Measurements from ENCODE around the gene UBALD1.
A peak's percentile ranks its signal among the peaks of the same experiment; 100 is the strongest.

The UBALD1 gene

DNA sequence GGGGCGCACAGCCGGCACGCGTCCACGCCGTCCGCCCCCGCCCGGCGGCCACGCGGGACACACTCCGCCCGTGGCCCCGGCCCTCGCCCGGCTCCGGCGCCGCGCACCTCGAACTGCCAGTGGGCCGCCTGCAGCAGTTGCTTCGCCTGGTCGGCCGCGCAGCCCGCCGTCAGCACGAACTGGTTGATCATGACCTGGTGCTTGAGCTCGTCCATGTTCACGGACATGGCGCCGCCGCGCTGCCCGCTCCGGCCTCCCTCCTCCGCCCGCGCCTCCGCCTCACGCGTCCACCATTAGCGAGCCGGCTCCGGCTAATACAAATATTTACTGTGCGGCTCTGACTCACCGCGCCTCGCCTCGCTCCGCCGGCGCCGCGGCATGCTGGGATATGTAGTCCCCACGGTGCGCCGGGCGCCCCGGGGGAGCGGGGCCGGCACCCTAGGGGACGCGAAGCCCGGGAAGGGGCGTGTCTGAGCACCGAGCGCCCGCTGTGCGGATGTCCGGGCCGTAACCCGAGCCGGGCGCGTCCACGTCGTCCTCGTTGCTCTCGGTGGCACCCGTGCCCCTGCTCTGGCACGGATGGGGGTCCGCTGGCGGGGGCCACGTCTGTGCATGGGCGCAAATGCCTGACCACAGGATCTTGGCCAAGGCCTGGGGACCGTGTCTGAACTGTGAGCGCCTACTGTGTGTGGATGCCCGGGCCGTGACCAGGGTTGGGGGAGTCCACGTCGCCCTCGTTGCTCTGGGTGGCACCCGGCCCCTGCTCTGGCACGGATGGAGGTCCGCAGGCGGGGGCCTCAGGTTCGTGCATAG lies at the start of gene UBALD1:
Gene UBALD1, minus strand, starts transcription at position 318 of the 813 bp plus-strand sequence. Its CDS starts 91 bp downstream, at position 227.
- peak; percentile 70 to 76 for DNase-seq

DNA sequence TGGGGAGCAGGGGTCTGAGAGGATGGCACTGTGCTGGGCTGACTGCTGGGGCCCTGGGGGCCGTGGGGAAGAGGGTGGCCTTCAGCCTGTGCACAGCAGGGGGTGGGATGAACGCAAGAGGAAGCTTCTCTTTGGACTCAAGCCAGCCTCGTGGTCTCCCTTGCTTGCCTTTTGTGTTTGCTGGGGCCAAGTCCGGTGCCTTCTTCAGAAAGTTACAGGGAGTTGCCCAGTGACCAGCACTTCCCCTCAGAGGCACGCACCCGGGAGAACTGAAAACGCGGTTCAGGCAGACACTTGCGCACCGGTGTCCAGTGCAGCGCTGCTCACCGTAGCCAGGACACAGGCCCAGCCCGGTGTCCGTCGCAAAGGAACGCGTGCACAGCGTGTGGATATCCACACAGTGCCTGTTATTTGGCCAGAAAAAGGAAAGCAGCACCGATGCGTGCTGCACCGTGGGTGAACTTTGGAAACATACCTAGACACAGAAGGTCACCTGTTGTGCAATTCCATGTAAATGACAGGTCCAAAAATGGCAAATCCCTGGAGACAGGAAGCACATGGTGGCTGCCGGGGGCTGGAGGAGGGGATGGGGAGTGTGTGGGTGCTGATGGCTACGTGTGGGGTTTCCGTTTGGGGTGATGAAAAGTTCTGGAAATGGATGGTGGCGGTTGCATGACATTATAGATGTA lies 49.2 kb upstream of the UBALD1 start:
- no peak for DNase-seq

DNA sequence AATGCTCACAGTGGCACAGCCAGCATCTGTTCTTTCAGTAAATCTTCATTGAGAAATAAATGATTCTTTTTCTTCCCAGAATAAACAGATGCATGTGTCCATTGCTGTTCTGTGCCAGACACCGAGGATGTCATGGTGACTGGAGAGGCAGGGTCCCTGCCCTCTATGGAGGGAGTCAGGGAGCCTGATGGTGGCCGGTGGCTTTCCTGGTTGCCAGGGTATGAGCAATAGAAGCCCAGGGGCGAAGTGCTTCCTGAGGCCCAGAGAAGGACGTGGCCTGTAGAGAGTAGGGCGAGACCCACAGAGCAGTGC lies 48.7 kb upstream of the UBALD1 start:
- DNase-seq, result no peak

DNA sequence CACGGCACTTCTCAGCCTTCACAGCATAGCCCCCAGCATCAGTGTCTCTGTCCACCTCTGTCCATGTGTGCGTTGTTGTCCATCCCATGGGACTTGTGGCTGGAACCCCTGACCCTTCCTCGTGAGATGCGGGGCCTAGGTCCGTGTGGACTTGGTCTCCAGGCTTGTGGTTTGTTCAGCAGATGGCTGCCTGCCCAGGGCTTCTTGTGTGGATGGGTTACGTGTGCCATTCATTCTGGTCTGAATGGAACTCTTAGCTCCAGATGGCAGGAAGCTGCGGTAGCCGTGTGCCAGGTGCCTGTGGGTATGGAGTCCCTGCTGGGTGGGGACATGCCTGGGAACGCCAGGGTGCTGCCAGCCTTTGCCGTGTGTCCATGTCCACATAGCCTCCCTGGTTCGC lies 47.0 kb upstream of the UBALD1 start:
- DNase-seq, result no peak

DNA sequence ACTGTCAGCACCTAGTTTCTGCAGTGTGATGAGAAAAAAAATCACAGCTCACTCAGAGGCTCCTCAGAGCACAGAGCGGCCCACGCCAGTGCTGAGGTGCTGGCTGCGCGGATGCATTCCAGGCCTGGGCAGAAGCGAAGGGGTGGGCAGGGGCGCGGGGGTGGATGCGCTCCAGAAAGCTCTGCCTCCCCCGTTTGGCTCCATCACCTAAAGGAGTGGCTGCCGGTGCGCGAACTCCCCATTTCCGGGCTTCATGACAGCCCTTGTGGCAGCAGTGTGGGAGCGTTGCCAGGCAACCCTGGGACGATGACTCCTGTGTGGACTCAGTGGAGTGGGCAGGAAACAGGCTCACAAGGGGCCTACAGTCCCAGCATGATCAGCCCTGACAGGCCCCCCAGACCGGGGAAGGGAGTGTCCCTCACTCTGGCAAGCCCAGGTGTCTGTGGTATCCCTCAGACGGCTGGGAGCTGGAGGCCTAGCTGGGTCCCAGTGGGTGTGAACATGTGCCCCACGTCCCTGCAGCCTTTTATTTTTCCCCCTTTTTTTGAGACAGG lies 45.8 kb upstream of the UBALD1 start:
- DNase-seq, result peak; percentile 54 to 72

DNA sequence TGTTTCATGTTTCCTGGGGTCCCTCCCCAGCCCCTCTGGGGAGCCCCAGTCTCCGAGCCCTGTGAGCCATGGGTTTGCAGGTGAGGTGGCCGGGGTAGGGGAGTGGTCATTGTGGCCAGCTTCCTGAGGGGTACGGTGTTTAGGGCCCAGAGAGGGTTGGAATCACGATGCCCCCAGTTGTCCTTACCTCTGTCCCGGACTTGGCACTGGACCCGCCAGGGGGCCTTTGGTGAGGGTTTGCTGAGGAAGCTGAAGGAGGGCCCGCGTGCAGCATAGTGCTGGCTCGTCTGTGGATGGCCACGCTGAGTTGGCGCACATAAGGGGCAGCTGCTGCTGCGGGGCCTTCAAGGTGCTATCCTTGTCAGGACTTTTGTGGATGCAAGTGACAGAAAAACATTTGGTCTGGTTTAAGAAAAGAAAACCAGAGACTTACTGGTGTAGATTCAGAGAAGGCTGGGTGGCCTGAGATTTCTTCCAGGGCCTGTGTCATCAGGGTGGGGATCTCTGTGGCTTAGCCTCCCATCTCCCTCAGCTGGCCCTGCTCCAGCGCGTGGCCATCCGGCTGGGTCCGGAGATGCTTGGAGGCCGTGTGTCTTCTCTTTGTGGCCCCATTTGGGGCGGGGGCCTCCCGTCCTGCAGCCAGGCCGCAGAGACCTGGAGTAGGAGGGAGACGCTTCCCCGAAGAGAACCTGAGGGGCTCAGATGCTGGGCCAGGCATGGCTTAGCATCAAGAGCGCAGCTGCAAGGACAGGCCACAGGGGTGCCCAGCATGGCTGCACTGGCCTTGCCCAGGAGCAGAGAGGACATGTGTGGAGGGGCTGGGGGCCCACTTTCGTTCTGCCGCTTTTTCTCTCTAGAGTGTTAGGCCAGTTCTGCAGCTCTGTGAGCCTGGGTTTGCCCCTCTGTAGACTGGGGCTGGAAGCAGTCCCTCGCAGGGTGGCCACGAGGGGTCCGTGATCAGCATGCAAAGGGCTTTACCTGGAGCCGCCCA lies 45.0 kb upstream of the UBALD1 start:
- DNase-seq, result no peak

DNA sequence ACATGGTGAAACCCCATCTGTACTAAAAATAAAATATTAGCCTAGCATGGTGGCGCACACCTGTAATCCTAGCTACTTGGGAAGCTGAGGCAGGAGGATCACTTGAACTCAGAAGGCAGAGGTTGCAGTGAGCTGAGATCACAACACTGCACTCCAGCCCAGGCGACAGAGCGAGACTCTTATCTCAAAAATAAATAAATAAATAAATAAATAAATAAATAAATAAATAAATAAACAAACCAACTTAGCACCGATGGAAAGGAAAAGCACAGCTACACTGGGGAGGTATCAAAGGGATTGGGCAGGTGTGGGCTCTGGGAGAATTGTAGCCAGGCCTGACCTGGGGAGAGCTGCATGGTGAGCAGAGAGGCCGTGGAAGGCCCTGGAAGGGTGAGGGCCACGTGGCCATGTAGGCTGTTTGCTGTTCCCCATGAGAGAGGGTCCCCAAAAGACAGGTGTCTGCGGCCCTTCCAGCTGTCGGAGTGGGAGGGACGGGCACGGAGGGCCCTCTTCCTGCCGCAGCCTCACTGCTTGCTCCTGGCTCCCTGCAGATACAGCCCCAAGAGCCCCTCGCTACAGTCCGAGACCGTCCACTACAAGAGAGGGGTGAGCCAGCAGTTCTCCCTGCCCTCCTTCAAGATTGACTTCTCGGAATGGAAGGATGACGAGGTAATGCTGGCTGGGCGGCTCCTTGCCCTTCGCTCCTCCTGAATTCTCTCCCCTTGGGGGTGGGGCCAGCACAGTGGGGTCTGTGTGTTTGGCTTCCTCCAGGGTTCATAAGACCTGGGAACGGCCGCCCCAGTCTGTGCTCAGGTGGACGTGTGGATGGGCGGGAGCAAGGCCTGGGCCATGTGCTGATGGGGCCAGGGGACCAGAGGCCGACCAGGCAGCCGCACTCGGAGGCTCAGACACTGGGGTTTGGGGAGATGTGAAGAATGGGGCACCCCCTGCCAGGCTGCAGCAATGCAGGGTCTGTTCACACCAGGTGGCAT lies 42.3 kb upstream of the UBALD1 start:
- DNase-seq, result no peak

DNA sequence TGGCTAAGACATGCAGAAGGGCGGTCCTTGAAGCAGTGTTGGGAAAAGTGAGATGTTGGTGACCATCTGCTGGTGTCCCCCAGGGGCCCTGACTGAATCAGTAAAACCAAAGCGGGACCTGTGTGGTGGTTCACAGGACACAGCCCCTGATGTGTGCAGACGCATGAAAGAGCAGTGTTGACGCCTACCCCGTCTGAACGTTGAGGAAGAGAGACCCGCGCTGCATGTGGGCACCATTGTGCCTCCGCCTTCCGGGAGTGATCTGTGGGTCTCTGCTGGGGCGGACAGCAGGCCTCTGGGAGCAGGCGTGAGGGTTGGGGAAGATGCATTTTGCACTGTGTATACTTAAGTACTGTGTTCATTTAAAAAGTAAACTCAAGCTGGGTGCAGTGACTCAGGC lies 41.5 kb upstream of the UBALD1 start:
- no peak for DNase-seq

DNA sequence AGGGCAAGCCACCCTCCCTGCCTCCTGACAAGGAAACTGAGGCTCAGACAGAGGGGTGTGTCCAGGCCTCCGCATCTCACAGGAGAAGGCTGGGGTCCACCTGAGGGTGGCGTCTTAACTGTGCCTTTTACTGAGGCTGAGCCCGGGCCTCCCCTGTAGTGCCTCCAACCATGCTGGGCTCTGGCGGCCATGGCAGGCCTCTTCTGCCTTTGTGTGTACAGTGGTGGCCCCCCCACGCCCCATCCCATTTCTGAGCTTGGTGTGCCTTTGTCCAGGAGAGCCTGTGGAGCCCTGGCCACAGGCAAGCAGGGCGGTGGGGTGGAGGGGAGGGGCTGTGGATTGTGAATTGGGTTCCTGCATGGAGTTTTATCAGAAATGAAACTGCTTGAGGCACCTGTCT lies 41.1 kb upstream of the UBALD1 start:
- DNase-seq, result no peak

DNA sequence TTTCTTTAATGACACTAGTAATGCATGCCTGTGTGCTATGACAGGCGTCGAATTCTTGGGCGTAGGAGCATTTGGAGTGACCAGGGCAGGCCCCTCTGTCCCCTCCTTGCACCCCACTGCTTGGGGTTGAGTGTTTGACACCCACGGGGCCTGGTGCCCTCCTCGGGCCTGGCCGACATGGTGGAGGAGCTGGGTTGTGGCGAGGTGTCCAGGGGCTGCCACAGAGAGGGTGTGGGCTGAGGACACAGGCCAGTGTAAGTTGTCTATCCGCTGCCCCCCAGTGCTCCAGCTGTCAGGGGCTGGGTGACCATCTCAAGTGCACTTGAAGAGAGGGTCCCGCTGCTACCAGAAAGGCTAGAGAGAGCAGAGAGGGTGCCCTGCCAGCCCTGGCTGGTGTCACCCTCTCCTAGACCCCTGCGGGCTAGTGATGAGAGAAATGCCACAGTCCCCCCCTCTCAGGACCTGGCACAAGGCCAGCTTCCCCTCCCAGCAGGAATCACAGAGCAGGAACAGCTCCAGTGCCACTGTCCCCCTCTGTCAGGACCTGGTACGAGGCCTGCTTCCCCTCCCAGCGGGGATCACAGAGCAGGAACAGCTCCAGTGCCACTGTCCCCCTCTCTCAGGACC lies 40.4 kb upstream of the UBALD1 start:
- DNase-seq, result no peak

DNA sequence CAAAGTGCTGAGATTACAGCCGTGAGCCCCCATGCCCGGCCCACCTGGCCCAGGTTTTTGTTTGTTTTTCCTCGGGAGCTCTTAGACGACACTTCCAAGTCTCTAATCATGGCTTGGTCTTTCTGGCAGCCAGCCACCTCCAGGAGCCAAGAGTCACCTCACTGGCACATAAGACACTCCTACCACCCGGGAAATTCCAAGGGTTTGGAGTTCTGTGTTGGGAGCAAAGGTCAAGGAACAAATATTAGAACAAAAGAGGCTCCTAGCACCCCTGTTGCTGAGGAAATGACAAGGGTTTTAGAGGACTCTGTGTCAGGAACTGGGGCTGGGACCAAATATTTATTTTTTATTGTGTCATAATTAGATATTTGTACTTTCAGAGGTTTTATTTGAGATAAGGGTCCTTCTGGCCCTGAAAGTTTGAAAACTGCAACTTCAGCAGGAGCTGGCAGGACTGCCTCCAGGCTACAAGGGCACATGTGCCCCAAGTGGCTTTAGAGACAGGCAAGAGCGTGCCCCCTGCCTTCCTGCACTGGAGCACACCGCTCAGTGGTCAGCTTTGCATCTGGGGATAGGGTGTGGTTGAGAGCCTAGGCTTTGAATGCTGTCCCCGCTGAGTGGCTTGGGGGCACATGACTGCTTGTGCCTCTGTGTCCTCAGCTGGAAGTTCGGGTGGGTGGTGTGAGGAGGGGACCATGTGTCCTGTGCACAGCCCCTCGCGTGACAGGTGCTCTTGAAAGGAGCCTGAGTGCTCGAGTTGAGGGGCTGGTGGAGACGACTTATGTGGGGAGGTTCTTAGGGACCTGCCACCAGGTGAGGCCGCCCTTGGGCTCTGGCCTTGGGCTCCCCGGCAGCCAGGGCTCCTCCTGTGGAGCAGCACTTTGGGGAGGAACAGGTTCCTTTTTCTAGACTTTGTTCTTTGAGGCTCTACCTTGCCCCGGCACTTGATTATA lies 39.6 kb upstream of the UBALD1 start:
- no peak for DNase-seq

DNA sequence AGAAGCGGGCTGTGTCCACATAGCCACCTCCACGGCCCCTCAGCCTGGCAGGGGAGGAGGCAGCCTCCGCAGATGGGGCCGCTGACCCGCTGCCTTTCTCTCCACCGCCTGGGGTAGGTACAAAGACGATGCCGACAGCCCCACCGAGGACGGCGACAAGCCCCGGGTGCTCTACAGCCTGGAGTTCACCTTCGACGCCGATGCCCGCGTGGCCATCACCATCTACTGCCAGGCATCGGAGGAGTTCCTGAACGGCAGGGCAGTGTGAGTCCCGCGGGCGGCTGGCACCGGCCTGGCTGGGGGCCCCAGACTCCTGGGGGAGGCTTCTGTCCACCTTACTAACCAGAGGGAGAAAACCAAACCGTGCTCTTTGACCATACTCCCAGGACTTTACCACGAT lies 37.9 kb upstream of the UBALD1 start:
- no peak for DNase-seq

DNA sequence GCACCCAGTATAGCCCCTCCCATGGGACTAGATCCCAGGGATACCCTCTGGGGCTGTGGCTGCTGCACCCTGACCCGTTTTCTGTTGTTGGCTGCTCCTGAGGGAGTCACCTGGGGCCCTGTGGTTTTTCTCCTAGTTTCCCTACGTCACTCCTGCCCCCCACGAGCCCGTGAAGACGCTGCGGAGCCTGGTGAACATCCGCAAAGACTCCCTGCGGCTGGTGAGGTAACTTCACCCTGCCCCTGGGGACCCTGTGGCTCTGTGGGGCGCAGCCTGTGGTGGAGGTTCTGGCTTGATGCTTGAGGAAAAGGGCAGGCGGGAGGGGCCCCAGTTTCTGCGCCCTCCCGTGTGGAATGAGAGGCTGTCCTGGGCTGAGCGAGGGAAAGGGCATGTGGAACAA lies 37.1 kb upstream of the UBALD1 start:
- DNase-seq, result no peak

DNA sequence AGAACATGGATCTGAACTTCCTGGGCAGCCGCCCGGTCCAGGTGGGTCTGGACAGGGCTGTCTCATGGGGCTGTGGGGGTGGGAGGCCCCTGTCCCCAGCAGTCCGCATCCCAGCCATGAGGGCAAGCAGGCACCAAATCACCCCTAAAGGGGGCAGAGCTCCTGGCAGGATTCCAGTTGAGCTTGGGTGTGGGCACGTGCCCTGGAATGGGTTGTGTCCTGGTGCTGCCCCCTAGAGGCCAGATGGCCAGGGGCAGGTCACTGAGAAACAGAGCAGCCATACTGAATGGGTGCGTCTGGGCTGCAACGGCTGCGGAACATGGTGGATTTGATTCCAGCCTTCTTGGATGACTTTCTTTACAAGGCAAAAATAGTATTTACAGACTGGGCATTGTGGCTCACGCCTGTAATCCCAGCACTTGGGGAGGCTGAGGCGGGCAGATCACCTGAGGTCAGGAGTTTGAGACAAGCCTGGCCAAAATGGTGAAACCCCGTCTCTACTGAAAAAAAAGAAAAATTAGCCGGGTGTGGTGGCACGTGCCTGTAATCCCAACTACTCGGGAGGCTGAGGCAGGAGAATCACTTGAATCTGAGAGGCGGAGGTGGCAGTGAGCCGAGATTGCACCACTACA lies 35.9 kb upstream of the UBALD1 start:
- DNase-seq, result peak; percentile 84

DNA sequence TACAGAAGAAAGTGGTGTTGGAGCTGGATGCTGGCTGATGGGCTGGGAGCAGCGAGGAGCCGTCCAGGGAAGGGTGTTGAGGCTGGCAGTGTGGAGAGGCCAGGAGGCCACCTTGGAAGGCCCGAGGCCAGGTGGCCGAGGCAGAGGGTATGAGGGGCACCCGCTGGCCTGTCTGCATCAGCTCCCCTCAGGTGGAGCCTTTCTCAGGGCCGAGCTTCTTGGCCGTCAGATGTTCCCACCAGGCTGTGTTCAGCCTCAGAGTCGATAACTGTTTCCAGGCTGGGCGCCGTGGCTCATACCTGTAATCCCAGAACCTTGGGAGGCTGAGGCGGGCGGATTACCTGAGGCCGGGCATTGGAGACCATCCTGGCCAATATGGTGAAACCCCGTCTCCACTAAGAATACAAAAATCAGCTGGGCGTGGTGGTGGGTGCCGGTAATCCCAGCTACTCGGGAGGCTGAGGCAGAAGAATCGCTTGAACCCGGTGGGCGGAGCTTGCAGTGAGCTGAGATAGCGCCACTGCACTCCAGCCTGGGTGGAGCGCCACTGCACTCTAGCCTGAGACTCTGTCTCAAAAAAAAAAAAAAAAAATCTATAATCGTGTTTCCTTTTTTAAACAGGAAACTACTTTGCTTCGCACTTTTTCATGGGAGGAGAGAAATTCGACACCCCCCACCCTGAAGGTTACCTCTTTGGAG lies 35.2 kb upstream of the UBALD1 start:
- DNase-seq, result no peak

DNA sequence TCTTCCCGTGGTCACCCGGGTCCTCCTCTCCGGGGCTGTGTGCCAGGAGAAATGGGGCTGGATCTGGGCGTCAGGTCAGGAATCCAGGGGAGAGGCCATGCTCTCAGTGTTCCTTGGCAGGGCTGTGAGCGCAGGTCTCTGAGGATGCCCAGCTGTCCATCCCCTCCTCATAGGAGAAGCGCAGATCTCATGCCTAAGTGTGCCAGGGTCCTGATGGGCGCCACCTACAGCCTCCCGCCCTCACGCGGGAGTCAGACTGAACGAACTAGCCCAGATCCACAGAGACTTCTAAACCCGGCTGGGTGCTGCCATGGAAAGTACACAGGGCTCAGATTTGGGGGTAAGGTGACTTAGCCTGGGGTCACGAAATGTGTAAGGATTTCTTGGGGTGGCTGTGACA lies 34.2 kb upstream of the UBALD1 start:
- no peak for DNase-seq

DNA sequence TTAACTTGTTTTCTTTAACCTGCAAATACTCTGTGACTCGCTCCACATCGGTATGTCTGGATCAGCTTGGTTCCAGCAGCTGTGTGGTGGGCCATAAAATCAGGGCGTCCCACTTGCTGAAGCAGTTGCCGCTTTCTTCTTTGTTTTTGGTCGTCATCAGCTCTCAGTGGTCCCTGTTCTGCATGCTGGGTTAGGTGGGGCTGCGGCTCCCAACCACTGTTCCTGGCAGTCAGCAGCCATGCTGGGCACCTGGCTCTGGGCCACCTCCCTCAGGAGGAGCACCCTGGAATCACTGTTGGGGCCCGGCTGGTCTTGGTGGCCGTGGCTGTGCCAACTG lies 32.9 kb upstream of the UBALD1 start:
- DNase-seq, result no peak

DNA sequence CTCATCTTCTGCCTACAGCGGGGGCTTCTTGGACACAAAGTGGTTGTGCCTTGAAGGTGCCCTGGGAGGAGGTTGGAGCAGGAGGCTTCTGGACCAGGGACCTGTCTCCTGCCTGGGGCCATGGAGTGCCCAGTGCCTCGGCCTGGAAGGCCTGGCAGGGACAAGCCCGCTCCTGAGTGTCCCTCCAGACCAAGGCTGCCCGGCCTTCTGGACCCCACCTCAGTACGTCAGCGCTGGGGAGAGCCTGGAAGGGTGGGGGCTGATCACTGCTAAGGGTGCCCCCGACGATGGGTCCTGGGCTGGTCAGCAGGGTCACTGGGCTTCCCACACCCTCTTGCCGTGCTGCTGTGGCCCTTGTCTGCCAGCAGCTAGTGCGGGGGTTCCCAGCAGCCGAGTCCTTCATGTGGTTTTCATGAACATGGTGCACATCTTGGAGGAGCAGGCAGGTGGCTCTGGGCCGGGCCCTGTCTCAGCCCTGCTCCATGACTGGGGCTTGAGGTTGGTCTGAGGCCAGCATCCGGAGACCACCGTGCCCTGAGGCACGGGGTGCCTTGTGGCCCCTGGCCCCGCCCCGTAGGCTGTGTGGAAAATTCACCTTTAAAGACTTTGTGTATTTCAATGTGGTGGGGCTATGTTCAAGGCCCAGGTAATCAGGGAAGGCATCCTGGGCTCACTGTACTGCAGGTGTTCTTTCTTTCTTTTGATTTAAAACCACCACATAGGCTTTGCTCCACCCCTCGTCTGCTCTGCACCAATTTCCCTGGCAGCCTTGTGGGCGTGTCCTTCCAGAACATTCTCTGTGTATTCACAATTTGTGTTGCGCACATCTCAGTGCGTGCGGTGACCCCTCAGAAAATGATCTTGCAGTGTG lies 32.3 kb upstream of the UBALD1 start:
- no peak for DNase-seq

Data from stimulated activated CD4-positive, alpha-beta T cell treated with anti-CD3 and anti-CD28 coated beads, Interleukin-2, amount 100 ng/mL, for 48 hours (primary cell).